ENCODE data around the gene ACE.

DNA sequence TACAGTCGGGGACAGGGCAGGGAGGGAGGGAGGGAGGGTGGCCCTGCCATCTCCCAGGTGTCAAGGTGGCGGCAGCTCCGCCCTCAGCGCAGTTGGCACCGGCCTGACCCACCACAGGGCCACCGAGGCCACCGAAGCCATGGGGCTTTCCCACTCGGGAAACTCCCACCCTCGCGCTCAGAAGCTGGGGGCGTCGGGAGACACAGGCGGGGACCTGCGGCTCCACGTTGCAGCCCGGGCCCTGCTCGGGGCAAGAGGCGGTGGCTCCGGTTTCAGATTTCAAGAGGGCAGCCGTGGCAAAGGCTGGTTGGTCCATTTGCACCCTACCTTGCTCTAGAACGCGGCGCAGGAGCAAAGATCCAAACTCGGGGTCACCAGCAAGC, 31.3 kb upstream of the ACE start:
- TF ChIP-seq, protein P1, sequence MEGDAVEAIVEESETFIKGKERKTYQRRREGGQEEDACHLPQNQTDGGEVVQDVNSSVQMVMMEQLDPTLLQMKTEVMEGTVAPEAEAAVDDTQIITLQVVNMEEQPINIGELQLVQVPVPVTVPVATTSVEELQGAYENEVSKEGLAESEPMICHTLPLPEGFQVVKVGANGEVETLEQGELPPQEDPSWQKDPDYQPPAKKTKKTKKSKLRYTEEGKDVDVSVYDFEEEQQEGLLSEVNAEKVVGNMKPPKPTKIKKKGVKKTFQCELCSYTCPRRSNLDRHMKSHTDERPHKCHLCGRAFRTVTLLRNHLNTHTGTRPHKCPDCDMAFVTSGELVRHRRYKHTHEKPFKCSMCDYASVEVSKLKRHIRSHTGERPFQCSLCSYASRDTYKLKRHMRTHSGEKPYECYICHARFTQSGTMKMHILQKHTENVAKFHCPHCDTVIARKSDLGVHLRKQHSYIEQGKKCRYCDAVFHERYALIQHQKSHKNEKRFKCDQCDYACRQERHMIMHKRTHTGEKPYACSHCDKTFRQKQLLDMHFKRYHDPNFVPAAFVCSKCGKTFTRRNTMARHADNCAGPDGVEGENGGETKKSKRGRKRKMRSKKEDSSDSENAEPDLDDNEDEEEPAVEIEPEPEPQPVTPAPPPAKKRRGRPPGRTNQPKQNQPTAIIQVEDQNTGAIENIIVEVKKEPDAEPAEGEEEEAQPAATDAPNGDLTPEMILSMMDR (optimal IDR thresholded peaks at IDR 0.05 in 1 of 3, IDR thresholded peaks at IDR 0.05 in 1 of 3, conservative IDR thresholded peaks at IDR 0.05 in 1 of 3; ENCODE audit: extremely low read depth in 1 of 3, insufficient read depth in 2 of 3, low read length in 3 of 3), result no peak
- no peak for TF ChIP-seq EZH2 (IDR thresholded peaks at IDR 0.05; ENCODE audit: low read length)
